ENCODE data around the gene TMEM234.

The TMEM234 gene

GRCh38 chr1:32180186-32181060 is 41.7 kb downstream of the TMEM234 start:
- in situ Hi-C loops (cut with MboI; ENCODE audit: low sequenced_read_pairs) = no loop called here

- in situ Hi-C loops (cut with MboI; ENCODE audit: low sequenced_read_pairs) = no loop called here
Measured at GRCh38 chr1:32179443-32180185, 42.5 kb downstream of the TMEM234 start, which contains the start of gene TXLNA. Gene TXLNA, plus strand, starts transcription at chr1:32179675. Its CDS starts 671 bp downstream, at chr1:32180346.

GRCh38 chr1:32179193-32179442 is 43.0 kb downstream of the TMEM234 start:
- in situ Hi-C loops (cut with MboI; ENCODE audit: low sequenced_read_pairs) = no loop called here

GRCh38 chr1:32178380-32179192 is 43.6 kb downstream of the TMEM234 start:
- in situ Hi-C loops (cut with MboI; ENCODE audit: low sequenced_read_pairs) = no loop called here

- in situ Hi-C loops (cut with MboI; ENCODE audit: low sequenced_read_pairs) = no loop called here
Measured at GRCh38 chr1:32172621-32173245, 49.4 kb downstream of the TMEM234 start.

- in situ Hi-C loops (cut with MboI; ENCODE audit: low sequenced_read_pairs) = no loop called here
Measured at GRCh38 chr1:32170991-32171390, 51.2 kb downstream of the TMEM234 start.
